NCI-H2227 treated with DMSO at 0.1 percent for 48 hours (cell line): ENCODE data around the gene KLHDC3.

ENCODE experiments used
- DNase-seq: peaks from one replicate; lab custom pipeline; 2025; lab: John Stamatoyannopoulos, UW

Gene KLHDC3

GRCh38 chr6:43058531-43058930, 44.5 kb downstream of the KLHDC3 start:
- DNase-seq = no peak

- peak; percentile 96 for DNase-seq
These were observed 45.4 kb downstream of the KLHDC3 start, which contains the start of the genes KLC4 and MRPL2 for GRCh38 chr6:43059168-43060033. Gene KLC4, plus strand, starts transcription at chr6:43059631. Its CDS starts 1,705 bp downstream, at chr6:43061336. Gene MRPL2, minus strand, starts transcription at chr6:43059434. Its CDS starts 53 bp downstream, at chr6:43059381.

- DNase-seq = no peak
These were observed 46.1 kb downstream of the KLHDC3 start for GRCh38 chr6:43060034-43060754.

- no peak for DNase-seq
These were observed 46.9 kb downstream of the KLHDC3 start for GRCh38 chr6:43060755-43061633.

GRCh38 chr6:43061861-43062260, 47.8 kb downstream of the KLHDC3 start:
- DNase-seq = no peak

- no peak for DNase-seq
These were observed 48.8 kb downstream of the KLHDC3 start for GRCh38 chr6:43062818-43063217.

- DNase-seq = peak; percentile 38
These were observed 56.1 kb downstream of the KLHDC3 start for GRCh38 chr6:43070028-43070632.
